ENCODE data around the gene PTPRM.
A peak's percentile ranks its signal among the peaks of the same experiment; 100 is the strongest.

Gene PTPRM

GRCh38 chr18:8362863-8363262 is 795.7 kb downstream of the PTPRM start:
- no peak for DNase-seq (ENCODE audit: low spot score)

GRCh38 chr18:8364385-8364784 is 797.3 kb downstream of the PTPRM start:
- DNase-seq (ENCODE audit: low spot score), result no peak

- no peak for DNase-seq (ENCODE audit: low spot score)
Observed at GRCh38 chr18:8365006-8365405, 797.9 kb downstream of the PTPRM start.

GRCh38 chr18:8365528-8365927 is 798.4 kb downstream of the PTPRM start:
- DNase-seq (ENCODE audit: low spot score), result no peak

GRCh38 chr18:8366070-8366469 is 799.0 kb downstream of the PTPRM start:
- no peak for DNase-seq (ENCODE audit: low spot score)

GRCh38 chr18:8366656-8367055 is 799.5 kb downstream of the PTPRM start:
- DNase-seq (ENCODE audit: low spot score), result no peak

- peak; percentile 43 for DNase-seq (ENCODE audit: low spot score)
Observed at GRCh38 chr18:8367217-8367988, 800.3 kb downstream of the PTPRM start.

GRCh38 chr18:8368512-8369217 is 801.5 kb downstream of the PTPRM start:
- no peak for DNase-seq (ENCODE audit: low spot score)

GRCh38 chr18:8373486-8373885 is 806.4 kb downstream of the PTPRM start:
- no peak for DNase-seq (ENCODE audit: low spot score)

GRCh38 chr18:8374676-8375075 is 807.6 kb downstream of the PTPRM start:
- DNase-seq (ENCODE audit: low spot score), result no peak

GRCh38 chr18:8375249-8375648 is 808.1 kb downstream of the PTPRM start:
- DNase-seq (ENCODE audit: low spot score), result peak; percentile 30

GRCh38 chr18:8376113-8376512 is 809.0 kb downstream of the PTPRM start:
- no peak for DNase-seq (ENCODE audit: low spot score)

- no peak for DNase-seq (ENCODE audit: low spot score)
Observed at GRCh38 chr18:8379187-8379941, 812.2 kb downstream of the PTPRM start.

GRCh38 chr18:8380006-8380405 is 812.9 kb downstream of the PTPRM start:
- DNase-seq (ENCODE audit: low spot score), result no peak

- DNase-seq (ENCODE audit: low spot score), result no peak
Observed at GRCh38 chr18:8380926-8381325, 813.8 kb downstream of the PTPRM start.

- no peak for DNase-seq (ENCODE audit: low spot score)
Observed at GRCh38 chr18:8381821-8382459, 814.8 kb downstream of the PTPRM start.

GRCh38 chr18:8385400-8385799 is 818.3 kb downstream of the PTPRM start:
- no peak for DNase-seq (ENCODE audit: low spot score)

GRCh38 chr18:8386669-8387380 is 819.7 kb downstream of the PTPRM start:
- DNase-seq (ENCODE audit: low spot score), result no peak

- DNase-seq (ENCODE audit: low spot score), result peak; percentile 41
Observed at GRCh38 chr18:8389391-8390340, 822.5 kb downstream of the PTPRM start.

- no peak for DNase-seq (ENCODE audit: low spot score)
Observed at GRCh38 chr18:8391068-8391467, 824.0 kb downstream of the PTPRM start.

- no peak for DNase-seq (ENCODE audit: low spot score)
Observed at GRCh38 chr18:8396254-8396653, 829.1 kb downstream of the PTPRM start.
